HCT116 (cell line): ENCODE data around the gene PEDS1. TPM values are rescaled to one million over a fixed set of nuclear protein-coding genes. Genes with fewer than 3 reads are reported as not detected.

Experiments
- ATAC-seq: fragments of 200-7000 bp; cut with Tn5 transposase; 2 replicates; pipeline ENCODE4 v1.9.1; 2020; ENCODE audit warnings: mild to moderate bottlenecking, moderate library complexity
- BruUV-seq: library from RNA; stranded (reverse); fragments of 400-500 nt; replicated peaks from 2 replicates; lab custom pipeline; 2021; lab: Mats Ljungman, UMichigan
- CTCF ChIA-PET: fragments of 300-600 bp; sonication (Branson Sonifier 250); formaldehyde crosslinking; loops from one replicate; lab custom pipeline; 2021; ENCODE audit warnings: antibody characterized with exemption; lab: Charles Lee
- POLR2A ChIA-PET: fragments of 300-600, 350-600 bp; sonication (Branson Sonifier 250); formaldehyde crosslinking; loops from one replicate; lab custom pipeline; 2021; ENCODE audit warnings: antibody characterized with exemption; lab: Charles Lee
- RAD21 ChIA-PET, 2 experiments: fragments of 300-600 bp; sonication (Branson Sonifier 250); formaldehyde crosslinking; loops; one replicate each; lab custom pipeline; 2023; ENCODE audit warnings: low total read pairs in 2 of 2; ENCODE audit not compliant: uncharacterized antibody in 2 of 2, unreplicated experiment in 2 of 2, low non-redundant PET in 1 of 2; lab: Charles Lee
- DNase-seq: peaks from one replicate; pipeline ENCODE4 v3.0.0-alpha.2; 2010; ENCODE audit warnings: low read depth, low spot score
- H2AFZ ChIP-seq: fragments of 200-600 bp; shearing (Covaris generic), sonication (generic); 2 replicates; pipeline ENCODE4 v1.6.1; 2017; ENCODE audit warnings: low read depth, mixed run types, mixed read lengths, antibody characterized with exemption, low read length; ENCODE audit not compliant: poor library complexity, severe bottlenecking
- H3K27ac ChIP-seq: 2 replicates; pipeline ENCODE4 v1.5.1; 2012; ENCODE audit warnings: low read depth, low read length
- H3K27me3 ChIP-seq: fragments of 200-600 bp; sonication (generic); 2 replicates; pipeline ENCODE4 v1.6.1; 2016; ENCODE audit warnings: mixed run types, low read length, mixed read lengths; ENCODE audit not compliant: insufficient read depth
- H3K36me3 ChIP-seq, 2 experiments: fragments of 200-500 bp in 1 of 2; fragments of 200-600 bp in 1 of 2; sonication (Bioruptor generic) in 1 of 2; sonication (generic) in 1 of 2; 2 replicates each; pipeline versions ENCODE4 v1.5.1 to v1.6.1; 2014 to 2016; ENCODE audit warnings: low read length in 2 of 2, inconsistent platforms in 1 of 2, mixed read lengths in 1 of 2, mixed run types in 1 of 2; ENCODE audit not compliant: insufficient read depth in 2 of 2, control insufficient read depth in 1 of 2
- H3K4me1 ChIP-seq, 2 experiments: fragments of 200-600 bp in 1 of 2; sonication (generic) in 1 of 2; 2 replicates each; pipeline versions ENCODE4 v1.5.1 to v1.6.1; 2012 to 2017; ENCODE audit warnings: low read length in 2 of 2, inconsistent platforms in 1 of 2, mild to moderate bottlenecking in 1 of 2, mixed read lengths in 1 of 2, mixed run types in 1 of 2, moderate library complexity in 1 of 2; ENCODE audit not compliant: insufficient read depth in 2 of 2, control insufficient read depth in 1 of 2
- H3K4me2 ChIP-seq: fragments of 200-600 bp; sonication (generic); 2 replicates; pipeline ENCODE4 v1.6.1; 2017; ENCODE audit warnings: mixed run types, low read length, mixed read lengths
- H3K4me3 ChIP-seq, 2 experiments: fragments of 200-600 bp in 1 of 2; sonication (generic) in 1 of 2; replicated peaks in 1 of 2; 2 replicates each; pipeline ENCODE4 v1.5.1; 2011 to 2016; ENCODE audit warnings: low read length in 2 of 2, control low read depth in 1 of 2, low read depth in 1 of 2, mild to moderate bottlenecking in 1 of 2, mixed read lengths in 1 of 2, mixed run types in 1 of 2
- H3K79me2 ChIP-seq: fragments of 200-600 bp; sonication (generic); 2 replicates; pipeline ENCODE4 v1.6.1; 2017; ENCODE audit warnings: mild to moderate bottlenecking, mixed run types, low read length, moderate library complexity, mixed read lengths; ENCODE audit not compliant: insufficient read depth
- H3K9ac ChIP-seq: fragments of 200-600 bp; sonication (generic); 2 replicates; pipeline ENCODE4 v1.6.1; 2016; ENCODE audit warnings: low read length, mixed read lengths
- H3K9me2 ChIP-seq: fragments of 200-600 bp; sonication (generic), shearing (Covaris generic); 2 replicates; pipeline ENCODE4 v1.6.1; 2017; ENCODE audit warnings: mixed run types, mild to moderate bottlenecking, moderate library complexity; ENCODE audit not compliant: insufficient read depth
- H3K9me3 ChIP-seq, 2 experiments: fragments of 200-500 bp in 1 of 2; fragments of 200-600 bp in 1 of 2; sonication (Bioruptor generic) in 1 of 2; sonication (generic) in 1 of 2; 2 replicates each; pipeline ENCODE4 v1.6.1; 2014 to 2017; ENCODE audit warnings: low read length in 2 of 2, mixed read lengths in 2 of 2, inconsistent platforms in 1 of 2, low read depth in 1 of 2, mild to moderate bottlenecking in 1 of 2, mixed run types in 1 of 2, moderate library complexity in 1 of 2; ENCODE audit not compliant: control insufficient read depth in 1 of 2, insufficient read depth in 1 of 2
- H4K20me1 ChIP-seq: fragments of 200-600 bp; sonication (generic), shearing (Covaris generic); 2 replicates; pipeline ENCODE4 v1.6.1; 2017; ENCODE audit warnings: mixed run types, mild to moderate bottlenecking, moderate library complexity; ENCODE audit not compliant: insufficient read depth
- EZH2phosphoT487 ChIP-seq: fragments of 200-600 bp; IDR thresholded peaks from 2 replicates; pipeline ENCODE4 v1.6.1; 2018; ENCODE audit warnings: antibody characterized with exemption, borderline replicate concordance
- REST ChIP-seq: IDR thresholded peaks from 2 replicates; pipeline ENCODE4 v1.6.1; 2012; ENCODE audit warnings: low read depth
- TCF7L2 ChIP-seq: IDR thresholded peaks from 2 replicates; pipeline ENCODE4 v1.7.0; 2011; ENCODE audit warnings: borderline replicate concordance, inconsistent platforms; ENCODE audit not compliant: insufficient read depth, insufficient read length; ENCODE audit errors: extremely low read depth
- ZBTB33 ChIP-seq: IDR thresholded peaks from 2 replicates; pipeline ENCODE4 v1.6.1; 2011; ENCODE audit warnings: mild to moderate bottlenecking, low read length, moderate library complexity; ENCODE audit not compliant: insufficient replicate concordance; ENCODE audit errors: extremely low read depth
- intact Hi-C: fragments of 100-400 bp; cut with micrococcal nuclease; formaldehyde crosslinking; loops from 2 replicates; pipeline ENCODE4 v1.10.0; 2022
- total RNA-seq: library from RNA; stranded (reverse); gene quantifications from one replicate; pipeline ENCODE4 v1.2.1, GENCODE V29; 2021; ENCODE audit not compliant: unreplicated experiment

Gene PEDS1
- total RNA-seq, 1 experiment from 2014 or later: 31.9 TPM

DNA sequence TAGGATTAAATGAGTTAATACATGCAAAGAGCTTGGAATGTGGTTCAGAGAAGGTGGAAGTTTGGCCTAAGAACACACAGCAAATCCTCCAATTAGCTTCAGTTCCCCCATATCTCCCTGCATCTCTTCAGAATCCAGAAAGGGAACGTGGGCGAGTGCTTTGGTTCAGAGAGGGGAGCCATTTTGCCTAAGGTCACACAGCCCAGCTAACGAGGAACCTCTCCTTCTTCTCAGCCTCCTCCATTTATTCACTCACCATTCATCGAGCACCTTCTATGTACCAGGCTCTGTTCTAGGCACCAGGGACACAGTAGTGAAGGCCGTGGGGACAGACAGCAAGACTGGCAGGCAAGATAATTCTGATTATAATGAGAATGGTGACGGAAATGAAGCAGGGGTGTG lies 34.8 kb upstream of the PEDS1 start:
- H3K27ac ChIP-seq: no peak overlapping the region; the same call in 1 of the 2 replicates
- H4K20me1 ChIP-seq: peaks cover 7% of the 10 kb centered on the region; the same call in 1 of the 2 replicates
- ATAC-seq (no peak), DNase-seq (no peak)
- peaks cover 0 to 2% of the 10 kb centered on the region in 2 experiments; a peak in 1 of 4 replicates for H3K36me3 ChIP-seq
- CTCF ChIA-PET: interaction anchor here (1.3 to 6.8 kb wide), 5 partner anchors 9 to 391 kb away, joined by 3 to 61 read pairs (median 5); no protein-coding TSS in a partner anchor
- TF ChIP-seq EZH2phosphoT487 (no peak), ZBTB33 (no peak)
- no peaks in the 10 kb centered on the region for H3K27me3 ChIP-seq
- H3K9me2 ChIP-seq: no peaks in the 10 kb centered on the region
- BruUV-seq: no TSS peak
- peaks cover 34 to 49% of the 10 kb centered on the region in 2 experiments for H3K4me1 ChIP-seq
- H3K9me3 ChIP-seq: no peaks in the 10 kb centered on the region
- no peak overlapping the region for H3K4me2 ChIP-seq
- intact Hi-C loops: loop anchor here (5.0 kb wide), 2 partner anchors 154 to 544 kb away; partner anchors contain the start of gene PARD6B
- RAD21 ChIA-PET: interaction anchor here in 1 of 2 experiments (0.8 kb wide), 1 partner anchor 276 kb away, joined by 3 read pairs; no protein-coding TSS in a partner anchor
- POLR2A ChIA-PET: no interaction called here
- H2AFZ ChIP-seq: no peak overlapping the region
- H3K9ac ChIP-seq: no peak overlapping the region
- H3K79me2 ChIP-seq: peaks cover 19% of the 10 kb centered on the region
- H3K4me3 ChIP-seq: no peak overlapping the region

DNA sequence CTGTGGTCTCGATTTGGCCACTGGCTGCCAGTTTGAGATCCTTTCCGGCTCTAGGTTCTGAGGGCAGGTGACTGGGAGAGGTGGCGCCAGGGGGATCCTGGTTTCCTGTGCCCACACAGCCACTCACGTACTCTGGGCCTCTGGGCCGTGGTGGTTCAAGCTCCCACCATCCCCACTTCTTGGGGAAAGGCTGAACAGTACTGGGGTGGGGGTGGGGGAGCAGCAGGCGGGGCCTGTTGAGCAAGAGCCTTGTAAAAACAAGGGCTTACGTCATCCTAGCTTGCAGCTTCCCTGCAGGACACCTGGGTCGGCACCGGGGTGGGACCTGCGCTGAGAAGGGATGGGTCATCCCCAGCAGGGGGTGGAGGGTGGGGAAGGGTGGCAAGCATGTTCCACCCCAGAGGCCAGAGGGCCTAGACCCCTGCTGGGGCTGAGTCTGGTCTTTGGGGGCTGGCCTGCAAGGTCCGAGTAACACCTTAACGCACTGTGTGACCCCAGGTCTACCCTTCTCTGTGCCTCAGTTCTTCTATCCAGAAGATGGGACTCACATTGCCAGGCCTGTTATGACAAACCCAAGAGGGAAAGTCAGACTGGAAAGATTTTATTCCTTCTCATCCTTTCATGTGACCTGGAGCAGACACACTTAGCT lies 34.0 kb upstream of the PEDS1 start:
- Histone ChIP-seq H3K27ac (peak overlapping the region; percentile 62), H3K4me1 (peaks cover 26 to 42% of the 10 kb centered on the region in 2 experiments), H3K9me3 (no peaks in the 10 kb centered on the region), H3K79me2 (peaks cover 11% of the 10 kb centered on the region), H2AFZ (peak overlapping the region; percentile 53), H3K27me3 (no peaks in the 10 kb centered on the region), H3K4me2 (peak overlapping the region; percentile 71), H3K9me2 (no peaks in the 10 kb centered on the region), H4K20me1 (peaks cover 1% of the 10 kb centered on the region; the same call in 1 of the 2 replicates), H3K4me3 (no peak overlapping the region; a peak in 1 of 4 replicates), H3K36me3 (no peaks in the 10 kb centered on the region), H3K9ac (peak overlapping the region; percentile 48)
- ATAC-seq: no peak
- ChIA-PET POLR2A (interaction anchor here (0.9 to 1.0 kb wide), 2 partner anchors 271 to 276 kb away, joined by 6 read pairs; no protein-coding TSS in a partner anchor), RAD21 (interaction anchor here (0.6 to 1.6 kb wide), 3 partner anchors 96 to 277 kb away, joined by 3 to 9 read pairs (median 4); no protein-coding TSS in a partner anchor), CTCF (interaction anchor here (1.0 to 6.8 kb wide), 6 partner anchors 8 to 392 kb away, joined by 3 to 61 read pairs (median 6); no protein-coding TSS in a partner anchor)
- DNase-seq: no peak
- intact Hi-C loops: loop anchor here (5.0 kb wide), 2 partner anchors 155 to 545 kb away; partner anchors contain the start of gene PARD6B
- no TSS peak for BruUV-seq
- TF ChIP-seq TCF7L2 (peak; percentile 12), REST (no peak)
